ENCODE results near the gene P2RX2.

Gene P2RX2

DNA sequence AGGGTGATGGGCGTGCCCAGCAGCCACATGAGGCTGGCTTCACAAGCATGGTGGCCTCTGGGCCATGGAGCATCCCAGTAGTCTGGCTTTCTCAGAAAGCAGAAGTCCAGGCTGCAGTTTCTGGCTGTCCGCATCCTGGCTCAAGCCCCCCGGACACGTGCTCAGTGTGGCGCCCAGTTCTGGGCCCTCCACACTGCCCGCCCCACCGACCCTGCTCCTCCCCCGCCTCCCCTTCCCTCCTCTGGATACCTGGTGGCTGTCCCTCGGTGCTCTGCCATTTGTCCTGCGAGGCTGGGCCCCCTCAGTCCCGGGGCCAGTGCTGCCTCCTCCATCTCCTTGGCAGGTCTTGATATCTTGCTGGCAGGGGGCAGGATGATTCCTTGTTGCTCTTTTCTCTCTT lies 39.8 kb upstream of the P2RX2 start:
- TF ChIP-seq, protein P1, sequence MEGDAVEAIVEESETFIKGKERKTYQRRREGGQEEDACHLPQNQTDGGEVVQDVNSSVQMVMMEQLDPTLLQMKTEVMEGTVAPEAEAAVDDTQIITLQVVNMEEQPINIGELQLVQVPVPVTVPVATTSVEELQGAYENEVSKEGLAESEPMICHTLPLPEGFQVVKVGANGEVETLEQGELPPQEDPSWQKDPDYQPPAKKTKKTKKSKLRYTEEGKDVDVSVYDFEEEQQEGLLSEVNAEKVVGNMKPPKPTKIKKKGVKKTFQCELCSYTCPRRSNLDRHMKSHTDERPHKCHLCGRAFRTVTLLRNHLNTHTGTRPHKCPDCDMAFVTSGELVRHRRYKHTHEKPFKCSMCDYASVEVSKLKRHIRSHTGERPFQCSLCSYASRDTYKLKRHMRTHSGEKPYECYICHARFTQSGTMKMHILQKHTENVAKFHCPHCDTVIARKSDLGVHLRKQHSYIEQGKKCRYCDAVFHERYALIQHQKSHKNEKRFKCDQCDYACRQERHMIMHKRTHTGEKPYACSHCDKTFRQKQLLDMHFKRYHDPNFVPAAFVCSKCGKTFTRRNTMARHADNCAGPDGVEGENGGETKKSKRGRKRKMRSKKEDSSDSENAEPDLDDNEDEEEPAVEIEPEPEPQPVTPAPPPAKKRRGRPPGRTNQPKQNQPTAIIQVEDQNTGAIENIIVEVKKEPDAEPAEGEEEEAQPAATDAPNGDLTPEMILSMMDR (IDR thresholded peaks at IDR 0.05; ENCODE audit: low read depth, low read length), result no peak
- no peak overlapping the region for H3K4me3 ChIP-seq (ENCODE audit: low read depth, low read length)

DNA sequence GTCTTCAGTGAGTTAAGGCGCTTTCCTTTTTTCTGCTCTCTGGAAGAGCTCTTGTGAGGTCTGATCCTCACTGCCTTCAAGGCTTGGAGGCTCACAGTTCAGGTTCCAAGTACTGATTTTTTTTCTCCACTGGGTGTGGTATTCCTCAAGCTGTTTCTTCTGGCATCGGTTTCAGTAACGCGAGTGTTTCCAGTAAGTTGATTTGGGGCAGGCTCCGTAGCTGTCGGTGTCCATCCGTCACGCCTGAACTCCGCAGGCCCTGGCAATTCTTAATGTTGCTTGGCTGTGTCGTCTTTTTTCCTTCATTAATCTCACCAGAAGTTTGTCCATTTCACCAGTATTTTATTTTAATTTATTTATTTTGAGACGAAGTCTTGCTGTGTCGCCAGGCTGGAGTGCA lies 38.8 kb upstream of the P2RX2 start:
- TF ChIP-seq, protein P1 (IDR thresholded peaks at IDR 0.05; ENCODE audit: low read depth, low read length), result no peak
- no peak overlapping the region for H3K4me3 ChIP-seq (ENCODE audit: low read depth, low read length)

DNA sequence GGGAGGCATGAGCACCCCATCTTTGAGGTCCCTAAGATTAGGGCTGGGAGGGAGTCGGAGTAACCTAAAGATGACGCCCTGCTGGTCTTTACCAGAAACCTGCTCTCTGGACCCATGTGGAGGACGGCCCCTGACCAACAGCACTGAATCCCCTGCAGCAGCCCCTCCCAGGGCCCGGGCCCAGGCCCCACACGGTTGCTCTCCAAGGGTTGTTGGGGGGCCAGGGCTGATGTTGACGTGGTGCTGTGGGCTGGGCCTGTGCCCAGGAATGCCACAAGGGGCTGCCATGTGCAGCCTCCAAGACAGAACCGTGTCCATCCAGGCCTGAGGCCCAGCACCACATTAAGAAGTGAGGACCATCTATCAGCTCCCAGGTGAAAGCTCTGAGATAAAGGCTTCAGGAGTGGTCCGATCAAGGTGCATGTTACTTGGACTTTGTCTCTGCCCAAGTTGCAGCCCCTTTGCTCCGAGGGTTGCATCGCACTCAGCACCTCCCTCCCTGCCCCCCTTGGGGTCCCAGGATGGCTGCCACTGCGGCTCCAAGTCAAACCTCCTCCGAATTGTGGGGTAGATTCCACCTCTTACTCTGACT lies 37.8 kb upstream of the P2RX2 start:
- TF ChIP-seq, protein P1 (IDR thresholded peaks at IDR 0.05; ENCODE audit: low read depth, low read length), result no peak
- H3K4me3 ChIP-seq (ENCODE audit: low read depth, low read length), result no peak overlapping the region

DNA sequence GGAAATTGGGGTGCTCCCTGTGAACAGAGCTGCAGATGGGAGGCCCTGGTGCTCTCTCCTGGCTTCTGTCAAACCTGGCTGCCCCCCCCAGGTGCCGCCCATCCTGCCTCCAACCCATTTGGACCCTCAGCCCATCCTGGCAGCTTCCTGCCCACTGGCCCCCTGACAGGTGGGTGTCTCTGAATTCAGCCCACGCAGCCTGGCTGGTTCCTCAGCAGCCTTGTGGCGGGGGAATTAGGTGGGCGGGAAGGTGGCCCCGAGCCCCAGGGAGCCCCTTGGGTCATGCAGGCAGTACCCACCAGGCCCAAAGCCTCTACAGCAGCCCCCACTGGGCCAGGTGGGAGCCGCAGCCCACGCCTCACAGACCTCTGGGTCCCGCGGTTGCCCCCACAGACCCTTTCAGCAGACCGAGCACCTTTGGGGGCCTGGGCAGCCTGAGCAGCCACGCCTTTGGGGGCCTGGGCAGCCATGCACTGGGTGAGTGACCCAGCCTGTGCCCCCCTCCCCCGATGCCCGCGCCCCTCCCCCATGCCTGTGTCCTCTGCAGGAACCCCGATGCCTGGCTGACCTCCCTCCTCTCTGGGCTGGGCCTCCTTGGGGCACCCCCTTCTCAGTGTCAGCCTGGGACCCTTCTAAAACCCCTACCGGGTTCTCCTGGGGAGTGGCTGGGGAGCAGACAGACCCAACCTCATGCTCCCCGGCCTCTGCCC lies 37.1 kb upstream of the P2RX2 start:
- TF ChIP-seq, protein P1 (IDR thresholded peaks at IDR 0.05; ENCODE audit: low read depth, low read length), result no peak
- no peak overlapping the region for H3K4me3 ChIP-seq (ENCODE audit: low read depth, low read length)

DNA sequence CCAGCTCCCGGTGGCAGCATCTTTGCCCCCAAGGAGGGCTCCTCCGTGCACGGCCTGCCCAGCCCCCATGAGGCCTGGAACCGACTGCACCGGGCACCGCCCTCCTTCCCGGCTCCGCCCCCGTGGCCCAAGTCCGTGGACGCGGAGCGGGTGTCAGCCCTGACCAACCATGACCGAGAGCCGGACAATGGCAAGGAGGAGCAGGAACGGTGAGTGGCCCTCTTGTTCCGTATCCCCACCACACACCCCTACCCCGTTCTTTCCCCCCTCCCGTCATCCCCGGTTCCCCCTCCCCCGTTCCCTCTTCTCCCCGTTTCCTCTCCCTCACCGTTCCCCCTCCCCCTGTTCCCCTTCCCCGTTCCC lies 36.5 kb upstream of the P2RX2 start:
- TF ChIP-seq, protein P1 (IDR thresholded peaks at IDR 0.05; ENCODE audit: low read depth, low read length), result no peak
- H3K4me3 ChIP-seq (ENCODE audit: low read depth, low read length), result no peak overlapping the region

DNA sequence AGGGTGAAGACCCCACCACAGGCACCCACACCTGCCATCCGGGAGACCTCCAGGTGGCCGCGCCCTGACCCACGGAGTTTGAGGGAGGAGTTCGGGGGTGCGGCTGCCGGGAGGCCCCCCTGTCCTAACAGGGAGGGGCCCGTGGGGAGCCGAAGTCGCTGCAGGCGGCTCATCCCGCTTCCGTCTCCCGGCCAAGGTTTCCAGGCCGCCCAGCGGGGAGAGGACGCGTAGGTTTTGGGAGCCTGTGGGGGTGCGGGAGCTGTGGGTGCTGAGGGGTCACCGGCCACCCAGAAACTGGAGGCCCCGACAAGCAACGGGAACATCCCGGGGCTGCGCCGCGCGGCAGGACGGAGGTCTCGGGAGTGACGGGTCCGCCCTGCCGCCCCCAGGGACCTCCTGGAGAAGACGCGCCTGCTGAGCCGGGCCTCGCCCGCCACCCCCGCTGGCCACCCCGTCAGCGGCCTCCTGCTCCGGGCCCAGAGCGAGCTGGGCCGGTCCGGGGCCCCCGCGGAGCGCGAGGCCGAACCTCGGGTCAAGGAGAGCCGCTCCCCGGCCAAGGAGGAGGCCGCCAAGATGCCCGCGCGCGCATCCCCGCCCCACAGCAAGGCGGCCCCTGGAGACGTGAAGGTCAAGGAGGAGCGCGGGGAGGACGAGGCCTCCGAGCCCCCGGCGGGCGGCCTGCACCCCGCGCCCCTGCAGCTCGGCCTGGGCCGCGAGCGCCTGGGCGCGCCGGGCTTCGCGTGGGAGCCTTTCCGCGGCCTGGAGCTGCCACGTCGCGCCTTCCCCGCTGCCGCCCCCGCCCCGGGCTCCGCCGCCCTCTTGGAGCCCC lies 35.8 kb upstream of the P2RX2 start:
- TF ChIP-seq, protein P1 (IDR thresholded peaks at IDR 0.05; ENCODE audit: low read depth, low read length), result no peak
- H3K4me3 ChIP-seq (ENCODE audit: low read depth, low read length), result no peak overlapping the region

DNA sequence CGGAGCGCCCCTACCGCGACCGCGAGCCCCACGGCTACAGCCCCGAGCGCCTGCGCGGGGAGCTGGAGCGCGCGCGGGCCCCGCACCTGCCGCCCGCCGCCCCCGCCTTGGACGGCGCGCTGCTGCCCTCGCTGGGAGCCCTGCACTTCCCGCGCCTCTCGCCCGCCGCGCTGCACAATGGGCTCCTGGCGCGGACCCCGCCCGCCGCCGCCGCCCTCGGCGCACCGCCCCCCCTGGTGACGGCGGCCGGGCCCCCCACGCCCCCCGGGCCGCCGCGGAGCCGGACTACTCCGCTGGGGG lies 35.2 kb upstream of the P2RX2 start:
- TF ChIP-seq, protein P1 (IDR thresholded peaks at IDR 0.05; ENCODE audit: low read depth, low read length), result no peak
- H3K4me3 ChIP-seq (ENCODE audit: low read depth, low read length), result no peak overlapping the region
